Testis (tissue), 3 donors: ENCODE results near the gene RASSF1. TPM values are rescaled to one million over a fixed set of nuclear protein-coding genes. Genes with fewer than 3 reads are reported as not detected.
A peak's percentile ranks its signal among the peaks of the same experiment; 100 is the strongest.

Source experiments
- DNase-seq: peaks from one replicate; pipeline ENCODE4 v3.0.0-alpha.2; 2019
- H3K27ac ChIP-seq, 2 donors: fragments of 200-600 bp; sonication (generic); one replicate each; pipeline ENCODE4 v1.5.1; 2019
- H3K27me3 ChIP-seq: fragments of 200-600 bp; sonication (generic); one replicate; pipeline ENCODE4 v1.5.1; 2019
- H3K36me3 ChIP-seq: fragments of 200-600 bp; sonication (generic); one replicate; pipeline ENCODE4 v1.5.1; 2017; ENCODE audit warnings: low read depth; ENCODE audit errors: missing control alignments
- H3K4me1 ChIP-seq: fragments of 200-600 bp; sonication (generic); one replicate; pipeline ENCODE4 v1.5.1; 2019
- H3K4me3 ChIP-seq, 2 donors: fragments of 200-600 bp; sonication (generic); one replicate each; pipeline ENCODE4 v1.5.1; 2017 to 2019
- H3K9me3 ChIP-seq: fragments of 200-600 bp; sonication (generic); one replicate; pipeline ENCODE4 v1.5.1; 2017
- POLR2A ChIP-seq: fragments of 450-650 bp; IDR thresholded peaks from one replicate; pipeline ENCODE4 v1.6.1; 2017; ENCODE audit warnings: antibody characterized with exemption, mild to moderate bottlenecking, moderate library complexity
- WGBS, 2 donors: methylation state at CpG; one replicate each; pipeline ENCODE4 v1.1.5; 2018; 5-methylcytosine and 5-hydroxymethylcytosine counted together
- intact Hi-C: fragments of 100-400 bp; cut with DNase I; formaldehyde crosslinking; loops from one replicate; pipeline ENCODE4 v1.15.1; 2023; ENCODE audit warnings: low total_unique reads
- polyA plus RNA-seq: library from polyadenylated mRNA; stranded (reverse); fragments of 350-450 nt; fragmentation: Illumina TruSeq; extraction: RNeasy Lipid Tissue Mini Kit (QIAGEN cat#74804); gene quantifications from one replicate; pipeline ENCODE4 v1.2.3, GENCODE V29; 2014; ENCODE audit warnings: low read depth, low replicate concordance; ENCODE audit not compliant: insufficient read depth
- total RNA-seq, 2 donors: library from RNA; depleted of rRNA; stranded (reverse); fragments of >200 nt; gene quantifications; one replicate each; pipeline ENCODE4 v1.2.3, GENCODE V29; 2016
- TF ChIP-seq, protein P1 (sequence below), 3 experiments: fragments of 450-650 bp in 2 of 3; fragments of 200-600 bp in 1 of 3; sonication (generic) in 1 of 3; IDR thresholded peaks; one replicate each; pipeline ENCODE4 v1.5.1; 2016 to 2019; ENCODE audit warnings: antibody characterized with exemption in 3 of 3, mild to moderate bottlenecking in 2 of 3, moderate library complexity in 1 of 3

RASSF1 gene
- total and polyA plus RNA-seq, 3 donors from 2014 or later: 50.0 to 60.1 (median 52.2) TPM

GRCh38 chr3:50373146-50374051, 32.8 kb upstream of the RASSF1 start:
- no peaks in the 10 kb centered on the region for H3K9me3 ChIP-seq
- intact Hi-C loops: no loop called here
- WGBS, 2 donors: 59 to 64% methylated on average over 12 of the region's 12 CpGs

GRCh38 chr3:50372349-50372748, 31.7 kb upstream of the RASSF1 start:
- Histone ChIP-seq H3K4me3 (no peak overlapping the region), H3K4me1 (no peaks in the 10 kb centered on the region), H3K27ac (no peak overlapping the region), H3K9me3 (no peaks in the 10 kb centered on the region), H3K27me3 (no peaks in the 10 kb centered on the region), H3K36me3 (no peaks in the 10 kb centered on the region)
- DNase-seq: peak; percentile 64
- intact Hi-C loops: no loop called here
- TF ChIP-seq POLR2A: no peak
- TF ChIP-seq, protein P1, sequence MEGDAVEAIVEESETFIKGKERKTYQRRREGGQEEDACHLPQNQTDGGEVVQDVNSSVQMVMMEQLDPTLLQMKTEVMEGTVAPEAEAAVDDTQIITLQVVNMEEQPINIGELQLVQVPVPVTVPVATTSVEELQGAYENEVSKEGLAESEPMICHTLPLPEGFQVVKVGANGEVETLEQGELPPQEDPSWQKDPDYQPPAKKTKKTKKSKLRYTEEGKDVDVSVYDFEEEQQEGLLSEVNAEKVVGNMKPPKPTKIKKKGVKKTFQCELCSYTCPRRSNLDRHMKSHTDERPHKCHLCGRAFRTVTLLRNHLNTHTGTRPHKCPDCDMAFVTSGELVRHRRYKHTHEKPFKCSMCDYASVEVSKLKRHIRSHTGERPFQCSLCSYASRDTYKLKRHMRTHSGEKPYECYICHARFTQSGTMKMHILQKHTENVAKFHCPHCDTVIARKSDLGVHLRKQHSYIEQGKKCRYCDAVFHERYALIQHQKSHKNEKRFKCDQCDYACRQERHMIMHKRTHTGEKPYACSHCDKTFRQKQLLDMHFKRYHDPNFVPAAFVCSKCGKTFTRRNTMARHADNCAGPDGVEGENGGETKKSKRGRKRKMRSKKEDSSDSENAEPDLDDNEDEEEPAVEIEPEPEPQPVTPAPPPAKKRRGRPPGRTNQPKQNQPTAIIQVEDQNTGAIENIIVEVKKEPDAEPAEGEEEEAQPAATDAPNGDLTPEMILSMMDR (IDR thresholded peaks at IDR 0.05): no peak
- 57 to 90% methylated on average over 7 to 8 of the region's 8 CpGs for WGBS, 2 donors

More at GRCh38 chr3:50373146-50374051, 32.8 kb upstream of the RASSF1 start:
- H3K36me3 ChIP-seq: no peaks in the 10 kb centered on the region
- no peak overlapping the region for H3K4me3 ChIP-seq
- no peak for TF ChIP-seq POLR2A
- TF ChIP-seq, protein P1 (IDR thresholded peaks at IDR 0.05): no peak
- H3K27ac ChIP-seq: no peak overlapping the region
- H3K4me1 ChIP-seq: no peaks in the 10 kb centered on the region
- DNase-seq: no peak
- no peaks in the 10 kb centered on the region for H3K27me3 ChIP-seq

GRCh38 chr3:50371133-50371685, 30.6 kb upstream of the RASSF1 start:
- Histone ChIP-seq H3K27ac (no peak overlapping the region), H3K9me3 (no peaks in the 10 kb centered on the region), H3K36me3 (no peaks in the 10 kb centered on the region), H3K4me3 (no peak overlapping the region), H3K27me3 (no peaks in the 10 kb centered on the region), H3K4me1 (no peaks in the 10 kb centered on the region)
- WGBS, 2 donors: 91 to 93% methylated on average over 3 of the region's 3 CpGs
- intact Hi-C loops: no loop called here
- TF ChIP-seq, protein P1 (IDR thresholded peaks at IDR 0.05): no peak
- TF ChIP-seq POLR2A: no peak
- no peak for DNase-seq

DNA sequence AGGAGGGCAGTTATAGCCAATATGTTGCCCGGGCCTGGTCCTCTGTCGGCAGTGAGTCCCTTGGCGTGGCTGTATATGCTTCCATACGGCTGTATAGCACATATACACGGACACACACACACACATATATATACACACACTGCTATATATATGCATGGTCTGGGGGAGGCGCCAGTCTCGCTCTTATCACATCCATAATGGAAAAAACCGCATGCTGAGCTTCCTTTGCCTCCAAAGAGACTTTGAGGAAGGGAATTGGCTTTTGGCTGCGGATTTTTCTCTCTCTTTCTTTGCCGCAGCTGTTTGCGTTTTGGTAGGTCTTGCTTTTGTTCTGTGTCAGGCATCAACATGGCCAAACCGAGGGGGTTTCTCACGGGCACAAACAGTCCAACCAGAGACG, 30.0 kb upstream of the RASSF1 start:
- H3K4me1 ChIP-seq: no peaks in the 10 kb centered on the region
- intact Hi-C loops: no loop called here
- H3K9me3 ChIP-seq: no peaks in the 10 kb centered on the region
- no peak for DNase-seq
- no peak overlapping the region for H3K27ac ChIP-seq
- no peaks in the 10 kb centered on the region for H3K27me3 ChIP-seq
- no peaks in the 10 kb centered on the region for H3K36me3 ChIP-seq
- no peak overlapping the region for H3K4me3 ChIP-seq
- TF ChIP-seq, protein P1 (IDR thresholded peaks at IDR 0.05): no peak
- TF ChIP-seq POLR2A: no peak
- WGBS, 2 donors: 63 to 71% methylated on average over 14 of the region's 14 CpGs
